HG02642 (cell line): ENCODE measurements around the gene ESR1.
"Not testable (repeated sequence)": the region's sequence is repeated elsewhere in the genome, so short reads cannot be mapped to it uniquely, and the experiment has no call there.

Experiments used
- ATAC-seq: cut with Tn5 transposase; IDR thresholded peaks from one replicate; pipeline ENCODE4 v1.9.1; 2021; ENCODE audit warnings: mild to moderate bottlenecking; ENCODE audit not compliant: unreplicated experiment, poor library complexity

The ESR1 gene

GRCh38 chr6:151811081-151811480 lies 3.6 kb downstream of the ESR1 start:
- ATAC-seq, result no peak

GRCh38 chr6:151813858-151814257 lies 6.4 kb downstream of the ESR1 start:
- no peak for ATAC-seq

- no peak for ATAC-seq
Observed at GRCh38 chr6:151814614-151815013, 7.1 kb downstream of the ESR1 start.

- peak; percentile 94 for ATAC-seq
Observed at GRCh38 chr6:151822252-151823111, 15.0 kb downstream of the ESR1 start.

GRCh38 chr6:151826517-151827142 lies 19.1 kb downstream of the ESR1 start:
- no peak for ATAC-seq

GRCh38 chr6:151832710-151833109 lies 25.2 kb downstream of the ESR1 start:
- ATAC-seq, result no peak

- no peak for ATAC-seq
Observed at GRCh38 chr6:151835396-151835795, 27.9 kb downstream of the ESR1 start.

- ATAC-seq, result no peak
Observed at GRCh38 chr6:151837223-151837622, 29.7 kb downstream of the ESR1 start.

- no peak for ATAC-seq
Observed at GRCh38 chr6:151842816-151843215, 35.3 kb downstream of the ESR1 start.

GRCh38 chr6:151847064-151847463 lies 39.6 kb downstream of the ESR1 start:
- ATAC-seq, result no peak

GRCh38 chr6:151850479-151851003 lies 43.1 kb downstream of the ESR1 start:
- ATAC-seq, result no peak

GRCh38 chr6:151858294-151858693 lies 50.8 kb downstream of the ESR1 start:
- no peak for ATAC-seq

GRCh38 chr6:151862461-151862860 lies 55.0 kb downstream of the ESR1 start:
- ATAC-seq, result no peak

- not testable (repeated sequence) for ATAC-seq
Observed at GRCh38 chr6:151867361-151867869, 59.9 kb downstream of the ESR1 start.

GRCh38 chr6:151869345-151869744 lies 61.9 kb downstream of the ESR1 start:
- no peak for ATAC-seq

GRCh38 chr6:151869787-151870186 lies 62.3 kb downstream of the ESR1 start:
- ATAC-seq, result no peak

GRCh38 chr6:151870375-151870774 lies 62.9 kb downstream of the ESR1 start:
- ATAC-seq, result no peak

- no peak for ATAC-seq
Observed at GRCh38 chr6:151875524-151875923, 68.0 kb downstream of the ESR1 start.

GRCh38 chr6:151876122-151876521 lies 68.6 kb downstream of the ESR1 start:
- ATAC-seq, result no peak

- ATAC-seq, result no peak
Observed at GRCh38 chr6:151877458-151877857, 70.0 kb downstream of the ESR1 start.

GRCh38 chr6:151881231-151881630 lies 73.7 kb downstream of the ESR1 start:
- no peak for ATAC-seq
